Prostate gland (tissue), 2 donors: ENCODE data around the gene AUTS2.

ENCODE experiments used
- CTCF ChIP-seq, 4 experiments: fragments of 200-600 bp in 2 of 4; fragments of 450-650 bp in 2 of 4; sonication (generic) in 2 of 4; IDR thresholded peaks; 1 replicate in 3 of 4; 2 replicates in 1 of 4; pipeline ENCODE4 v1.5.1; 2016 to 2019; ENCODE audit warnings: antibody characterized with exemption in 4 of 4, mild to moderate bottlenecking in 2 of 4, moderate library complexity in 2 of 4
- POLR2AphosphoS5 ChIP-seq: sonication (generic); formaldehyde crosslinking; IDR thresholded peaks from one replicate; pipeline ENCODE4 v1.6.1; 2017; ENCODE audit warnings: antibody characterized with exemption

- no peak for TF ChIP-seq CTCF (IDR thresholded peaks at IDR 0.05)
- TF ChIP-seq POLR2AphosphoS5: no peak
Observed at GRCh38 chr7:70624500-70625103, 1026.3 kb downstream of the AUTS2 start.
